ENCODE measurements around the gene CCT4.
"Not testable (repeated sequence)": the region's sequence is repeated elsewhere in the genome, so short reads cannot be mapped to it uniquely, and the experiment has no call there.

Gene CCT4

DNA sequence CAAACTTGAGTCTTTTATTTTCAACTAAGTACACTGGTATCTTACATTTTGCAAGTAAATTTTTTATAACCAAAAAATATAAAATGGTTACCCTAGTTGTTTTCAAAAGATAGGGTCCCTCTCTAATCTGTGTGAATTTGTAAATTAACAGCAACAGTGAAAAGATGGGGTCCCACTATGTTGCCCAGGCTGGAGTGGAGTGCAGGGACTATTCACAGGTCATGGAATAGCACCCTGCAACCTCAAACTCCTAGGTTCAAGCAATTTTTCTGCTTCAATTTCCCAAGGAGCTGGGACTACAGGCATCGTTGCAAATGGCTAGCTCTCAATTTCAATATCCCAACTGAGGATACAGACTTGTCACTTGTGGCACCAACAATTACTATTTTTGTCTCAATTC lies 12.1 kb downstream of the CCT4 start:
- Histone ChIP-seq H3K27me3 (replicated peaks) (no peaks in the 10 kb centered on the region), H3K27ac (no peak overlapping the region), H3K36me3 (replicated peaks) (peaks cover 72% of the 10 kb centered on the region), H3K4me3 (ENCODE audit: low read depth, low read length) (no peak overlapping the region)
- no peak for DNase-seq
- no peak for TF ChIP-seq CTCF (IDR thresholded peaks at IDR 0.05; ENCODE audit: low read depth, low read length, missing control alignments)
- in situ Hi-C loops (cut with HindIII; ENCODE audit: low pct_ligation_motif_present, low sequenced_read_pairs) = no loop called here

DNA sequence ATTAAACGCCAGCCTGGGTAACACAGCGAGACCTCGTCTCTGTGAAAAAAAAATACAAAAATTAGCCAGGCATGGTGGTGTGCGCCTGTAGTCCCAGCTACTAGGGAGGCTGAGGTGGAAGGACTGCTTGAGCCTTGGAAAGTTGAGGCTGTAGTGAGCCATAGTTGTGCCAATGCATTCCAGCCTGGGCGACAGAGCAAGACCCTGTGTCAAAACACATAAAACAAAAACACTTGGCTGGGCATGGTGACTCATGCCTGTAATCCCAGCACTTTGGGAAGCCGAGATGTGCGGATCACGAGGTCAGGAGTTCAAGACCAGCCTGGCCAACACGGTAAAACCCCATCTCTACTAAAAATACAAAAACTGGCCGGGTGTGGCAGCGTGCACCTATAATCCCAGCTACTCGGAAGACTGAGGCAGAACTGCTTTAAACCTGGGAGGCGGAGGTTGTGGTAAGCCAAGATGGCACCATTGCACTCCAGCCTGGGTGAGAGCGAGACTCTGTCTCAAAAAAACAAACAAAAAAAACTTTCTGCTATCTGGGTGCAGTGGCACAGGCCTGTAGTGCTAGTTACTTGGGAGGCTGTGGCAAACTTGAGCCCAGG lies 21.9 kb downstream of the CCT4 start:
- H3K36me3 ChIP-seq (replicated peaks) = peaks cover 51% of the 10 kb centered on the region
- in situ Hi-C loops (cut with HindIII; ENCODE audit: low pct_ligation_motif_present, low sequenced_read_pairs); DNase-seq; H3K27me3 ChIP-seq (replicated peaks); H3K27ac ChIP-seq; H3K4me3 ChIP-seq (ENCODE audit: low read depth, low read length): not testable (repeated sequence)

- TF ChIP-seq CTCF (IDR thresholded peaks at IDR 0.05; ENCODE audit: low read depth, low read length, missing control alignments) = no peak
- H3K27me3 ChIP-seq (replicated peaks) = no peaks in the 10 kb centered on the region
- no peak for DNase-seq
- H3K36me3 ChIP-seq (replicated peaks) = peaks cover 12% of the 10 kb centered on the region
- no peak overlapping the region for H3K4me3 ChIP-seq (ENCODE audit: low read depth, low read length)
- H3K27ac ChIP-seq = no peak overlapping the region
- in situ Hi-C loops (cut with HindIII; ENCODE audit: low pct_ligation_motif_present, low sequenced_read_pairs) = no loop called here
Measured at GRCh38 chr2:61862085-61862484, 26.4 kb downstream of the CCT4 start.

GRCh38 chr2:61857224-61857623 lies 31.2 kb downstream of the CCT4 start:
- Histone ChIP-seq H3K27me3 (replicated peaks) (no peaks in the 10 kb centered on the region), H3K27ac (no peak overlapping the region), H3K4me3 (ENCODE audit: low read depth, low read length) (no peak overlapping the region), H3K36me3 (replicated peaks) (no peaks in the 10 kb centered on the region)
- DNase-seq = no peak
- in situ Hi-C loops (cut with HindIII; ENCODE audit: low pct_ligation_motif_present, low sequenced_read_pairs) = no loop called here
- no peak for TF ChIP-seq CTCF (IDR thresholded peaks at IDR 0.05; ENCODE audit: low read depth, low read length, missing control alignments)

DNA sequence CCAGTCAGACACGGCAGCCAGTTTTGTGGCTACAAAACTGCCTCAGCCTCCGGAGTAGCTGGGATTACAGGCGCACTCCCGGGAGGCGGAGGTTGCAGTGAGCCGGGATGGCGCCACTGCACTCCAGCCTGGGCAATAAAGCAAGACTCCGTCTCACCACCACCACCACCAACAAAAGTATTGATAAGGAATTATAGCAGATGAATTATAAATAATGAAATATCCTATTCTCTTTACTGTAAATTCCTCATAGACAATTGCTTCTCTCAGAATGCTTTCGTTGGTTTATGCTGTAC lies 33.2 kb downstream of the CCT4 start:
- in situ Hi-C loops (cut with HindIII; ENCODE audit: low pct_ligation_motif_present, low sequenced_read_pairs) = no loop called here
- H3K36me3 ChIP-seq (replicated peaks) = no peaks in the 10 kb centered on the region
- H3K27me3 ChIP-seq (replicated peaks) = no peaks in the 10 kb centered on the region
- no peak for TF ChIP-seq CTCF (IDR thresholded peaks at IDR 0.05; ENCODE audit: low read depth, low read length, missing control alignments)
- DNase-seq = no peak
- peak overlapping the region; percentile 88 for H3K4me3 ChIP-seq (ENCODE audit: low read depth, low read length)
- H3K27ac ChIP-seq = no peak overlapping the region

DNA sequence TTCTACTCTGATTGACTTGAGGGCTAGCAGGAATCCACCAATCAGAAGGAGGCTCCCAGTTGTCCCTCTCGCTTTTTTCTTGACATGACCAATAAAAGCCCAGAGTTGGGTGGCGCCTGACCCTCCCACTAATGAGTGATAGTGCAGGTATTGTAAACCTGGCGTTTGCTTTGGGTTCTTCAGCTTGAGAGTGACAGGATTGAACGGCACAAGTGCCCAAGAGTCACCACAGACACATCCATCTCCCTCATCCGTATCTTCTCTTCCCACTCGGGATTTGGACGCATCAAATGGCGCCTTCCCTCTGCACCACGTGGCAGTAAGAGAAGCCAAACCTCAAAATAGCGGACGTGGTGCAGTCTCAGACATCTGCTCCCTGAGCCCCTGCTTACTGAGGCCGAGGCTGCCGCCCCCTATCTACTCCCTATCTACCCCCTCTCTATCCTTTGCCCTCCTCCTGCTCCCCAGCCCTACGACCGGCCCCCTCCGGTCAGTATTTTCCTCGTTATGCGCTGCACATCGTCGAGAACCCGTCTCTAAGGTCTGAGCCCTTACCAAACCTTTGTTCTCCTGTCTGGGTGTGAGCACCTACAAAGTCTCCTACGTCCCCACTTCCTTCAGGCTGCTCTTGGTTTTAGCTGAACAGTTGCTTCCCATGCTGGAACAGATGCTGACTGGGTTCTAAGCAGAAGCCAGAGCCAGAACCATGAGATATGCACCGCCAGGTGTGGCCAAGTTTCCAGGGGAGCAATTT lies 33.7 kb downstream of the CCT4 start:
- no peak for TF ChIP-seq CTCF (IDR thresholded peaks at IDR 0.05; ENCODE audit: low read depth, low read length, missing control alignments)
- in situ Hi-C loops (cut with HindIII; ENCODE audit: low pct_ligation_motif_present, low sequenced_read_pairs) = no loop called here
- Histone ChIP-seq H3K27me3 (replicated peaks) (no peaks in the 10 kb centered on the region), H3K36me3 (replicated peaks) (no peaks in the 10 kb centered on the region), H3K4me3 (ENCODE audit: low read depth, low read length) (peak overlapping the region; percentile 88), H3K27ac (peak overlapping the region; percentile 52)
- peak; percentile 97 for DNase-seq
